Stimulated activated CD4-positive, alpha-beta T cell treated with anti-CD3 and anti-CD28 coated beads, Interleukin-15, amount 100 ng/mL, for 48 hours (primary cell): ENCODE results near the gene LCN1.

Source experiments
- DNase-seq, 2 donors: peaks; one replicate each; pipeline ENCODE4 v3.0.0-alpha.2; 2020; ENCODE audit warnings: low read depth in 2 of 2

LCN1 gene

DNA sequence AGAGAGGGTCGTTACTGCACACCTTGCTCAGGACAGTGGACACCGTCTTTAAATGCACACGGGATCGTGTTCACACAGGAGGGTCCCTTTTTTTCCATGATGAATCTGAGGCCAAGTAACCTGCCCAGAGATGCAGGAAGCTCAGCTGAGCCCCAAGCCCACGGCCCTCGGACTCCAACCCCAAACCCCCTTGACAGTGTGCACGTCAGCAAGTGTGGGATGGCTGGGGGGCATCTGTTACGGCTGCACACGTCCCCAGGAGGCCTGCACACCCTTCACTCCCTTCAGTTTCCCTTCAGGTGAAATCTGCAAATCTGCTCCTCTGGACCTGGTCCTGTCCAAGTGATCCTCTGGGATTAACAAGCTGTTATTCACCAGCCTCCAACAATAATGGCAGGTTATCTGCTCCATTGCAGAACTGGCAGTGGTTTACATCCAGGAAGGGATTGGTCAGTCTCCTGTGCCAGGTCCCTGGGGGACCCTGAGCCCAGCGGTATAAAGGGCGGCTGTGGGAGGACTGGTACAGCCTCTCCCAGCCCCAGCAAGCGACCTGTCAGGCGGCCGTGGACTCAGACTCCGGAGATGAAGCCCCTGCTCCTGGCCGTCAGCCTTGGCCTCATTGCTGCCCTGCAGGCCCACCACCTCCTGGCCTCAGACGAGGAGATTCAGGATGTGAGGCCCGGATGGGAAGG lies at the start of gene LCN1:
TSS of gene LCN1 (plus strand) at position 525 of the 692 bp plus-strand sequence. CDS start at position 583, 58 bp downstream.
- no peak for DNase-seq

DNA sequence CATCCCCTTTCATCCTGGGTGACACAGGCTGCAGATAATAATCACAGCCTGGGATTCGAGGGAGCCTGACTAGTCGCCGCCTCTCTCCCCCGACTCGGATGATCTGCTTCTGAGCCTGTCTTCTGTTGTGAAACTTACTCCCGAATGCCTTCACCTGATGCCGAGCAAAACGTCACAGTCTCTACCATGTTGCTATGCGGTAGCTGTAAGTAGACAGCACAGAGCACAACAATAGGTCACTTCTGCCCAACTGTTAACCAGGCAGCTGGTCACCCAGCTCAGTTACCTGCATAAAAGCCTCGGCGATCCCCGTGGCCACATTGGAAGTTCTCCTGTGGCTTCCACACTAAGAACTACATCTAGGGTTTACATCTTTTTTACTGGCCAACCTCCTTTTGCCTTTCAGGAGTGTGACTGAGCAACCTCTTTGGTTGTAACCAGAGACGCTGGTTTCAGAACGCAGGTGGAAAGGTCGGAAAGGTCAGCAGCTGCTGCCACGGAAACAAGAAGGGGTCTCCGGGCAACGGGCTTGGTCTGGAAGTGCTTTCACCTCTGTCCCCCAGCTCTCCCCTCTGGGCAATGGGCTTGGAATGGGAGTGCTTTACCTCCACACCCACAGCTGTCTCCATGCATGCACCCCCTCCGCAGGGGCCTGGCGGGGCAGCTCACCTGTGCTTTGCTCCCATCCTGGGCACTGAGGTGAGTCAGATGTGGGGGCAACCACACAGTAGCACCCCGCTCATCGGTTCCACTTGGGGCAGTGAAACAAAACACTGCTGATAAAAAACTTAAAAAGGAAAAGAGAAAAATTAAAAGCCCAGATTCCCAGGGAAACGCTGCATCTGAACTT lies 49.2 kb upstream of the LCN1 start:
- no peak for DNase-seq

DNA sequence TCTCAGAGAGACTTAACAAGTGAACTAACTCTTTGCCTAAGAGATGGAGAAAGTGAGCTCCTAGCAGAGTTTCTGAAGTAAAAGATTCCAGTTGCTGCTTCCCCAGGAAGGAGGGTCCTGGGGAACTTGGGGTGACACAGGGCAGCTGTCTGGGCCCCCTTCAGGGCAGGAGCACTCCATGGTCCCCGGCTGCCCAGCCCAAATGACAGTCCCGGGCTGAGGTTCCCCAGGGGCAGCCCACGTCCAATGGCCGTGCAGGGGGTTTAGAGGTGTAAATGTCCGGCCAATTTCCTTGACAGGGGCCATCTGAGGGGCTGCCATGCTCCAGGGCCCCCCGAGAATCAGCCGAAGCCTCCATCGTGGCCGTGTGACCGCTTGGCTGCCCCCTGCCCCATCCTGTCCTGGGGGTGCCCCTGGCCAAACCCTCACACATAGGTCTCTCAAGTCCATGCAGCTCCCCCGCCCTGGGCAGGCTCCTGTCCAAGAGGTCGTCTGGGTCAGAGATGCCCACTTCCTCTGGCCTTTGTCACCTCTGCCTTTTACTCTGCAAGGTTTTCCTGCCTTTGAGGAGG lies 47.2 kb upstream of the LCN1 start:
- no peak for DNase-seq

DNA sequence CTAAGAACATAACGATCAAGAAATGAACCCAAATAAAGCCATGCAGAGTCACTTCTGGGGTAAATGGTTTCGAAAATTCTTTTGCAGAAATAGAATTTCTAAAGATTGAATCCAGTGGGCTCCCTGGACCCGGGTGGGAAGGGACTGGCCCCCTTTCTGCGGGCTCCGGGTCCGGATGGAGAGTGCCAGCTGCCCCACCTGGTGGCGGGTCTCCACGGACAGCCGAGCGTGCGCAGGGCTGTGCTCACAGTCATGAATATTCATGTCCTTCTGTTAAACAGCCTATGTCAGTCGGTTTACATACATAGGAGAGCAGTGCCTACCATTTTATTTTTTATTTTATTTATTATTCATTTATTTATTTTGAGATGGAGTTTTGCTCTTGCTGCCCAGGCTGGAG lies 46.3 kb upstream of the LCN1 start:
- no peak for DNase-seq

DNA sequence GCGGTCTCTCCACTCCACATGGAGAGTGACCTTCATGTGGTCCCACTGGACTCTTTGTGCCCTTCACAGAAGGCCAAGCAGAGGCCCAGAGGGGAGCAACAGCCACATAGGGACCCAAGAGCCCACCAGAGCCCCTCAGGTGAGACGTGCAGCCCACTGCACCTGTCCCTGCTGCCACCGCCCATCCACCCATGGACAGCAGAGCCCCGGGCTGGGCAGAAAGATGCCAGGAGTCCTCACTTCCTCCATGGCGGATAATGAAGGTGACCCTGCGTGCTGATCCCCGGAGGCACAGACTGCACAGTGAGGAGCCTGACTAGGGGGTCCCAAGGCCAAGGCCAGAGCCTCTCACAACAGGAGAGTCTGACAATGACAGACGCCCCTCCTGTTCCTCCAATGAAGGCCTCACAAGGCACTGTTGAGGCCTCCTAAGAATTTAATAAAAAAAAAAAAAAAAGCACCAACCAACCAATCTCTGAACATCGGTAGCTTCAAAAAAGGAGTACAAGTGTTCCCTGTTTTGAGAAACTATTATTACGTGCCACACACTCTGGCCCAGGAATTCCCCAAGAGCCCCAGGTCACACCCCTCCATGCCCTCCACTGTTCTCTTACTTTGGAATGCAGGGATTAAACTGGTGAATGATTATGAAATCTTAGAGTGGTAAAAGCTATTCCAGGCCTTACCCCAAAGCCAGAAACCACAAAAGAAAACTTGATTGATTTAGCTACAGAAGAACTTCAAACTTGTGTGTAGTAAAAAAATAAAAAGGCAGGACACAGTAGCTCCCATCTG lies 44.5 kb upstream of the LCN1 start:
- DNase-seq, result no peak

DNA sequence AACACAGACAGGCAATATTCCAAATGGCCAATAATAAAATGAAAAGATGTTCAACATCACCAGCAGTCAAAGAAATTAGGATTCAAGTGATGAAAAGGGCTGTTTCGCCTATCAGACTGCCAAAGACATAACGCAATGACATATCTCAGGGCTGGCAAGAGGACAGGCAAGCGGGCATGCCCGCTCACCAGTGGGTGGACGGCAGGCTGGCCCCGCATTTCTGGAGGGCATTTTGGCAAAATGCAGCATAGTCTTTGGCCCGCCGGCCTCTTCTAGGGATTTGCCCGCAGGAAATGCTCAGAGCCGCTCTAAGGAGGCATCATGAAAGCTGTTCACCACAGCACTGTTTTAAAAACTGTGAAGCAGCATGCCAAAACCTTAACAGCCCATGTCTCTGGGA lies 43.0 kb upstream of the LCN1 start:
- DNase-seq, result no peak

DNA sequence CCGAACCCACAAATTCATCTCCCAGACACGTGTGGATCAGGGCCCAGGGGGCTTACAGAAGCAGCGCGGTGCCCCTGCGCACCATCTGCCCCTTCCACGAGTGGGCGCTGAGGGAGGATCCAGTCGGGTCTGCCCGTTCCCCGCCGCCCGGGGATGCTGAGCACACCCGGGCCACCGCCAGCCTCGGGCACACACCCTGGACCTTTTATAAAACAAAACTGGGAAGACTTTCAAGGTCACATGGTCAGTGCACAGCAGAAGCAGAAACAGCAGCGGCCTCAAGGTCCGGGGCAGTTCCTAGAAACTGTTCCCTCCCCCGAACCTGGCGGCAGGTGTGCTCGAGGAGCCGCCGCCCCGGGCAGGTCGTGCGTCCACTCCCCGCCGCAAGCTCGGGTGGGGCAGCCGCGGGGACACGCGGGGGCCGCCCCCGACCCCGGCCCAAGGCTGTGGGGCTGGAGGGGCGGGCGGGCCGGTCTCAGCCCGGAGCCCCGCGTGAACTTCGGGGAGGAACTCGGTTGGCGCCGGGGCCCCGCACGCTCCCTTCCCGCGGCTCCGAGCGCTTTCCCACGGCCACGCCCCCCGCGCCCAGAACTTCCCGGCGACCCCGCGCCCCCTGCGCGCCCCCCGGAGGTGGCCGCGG lies 42.3 kb upstream of the LCN1 start:
- no peak for DNase-seq

DNA sequence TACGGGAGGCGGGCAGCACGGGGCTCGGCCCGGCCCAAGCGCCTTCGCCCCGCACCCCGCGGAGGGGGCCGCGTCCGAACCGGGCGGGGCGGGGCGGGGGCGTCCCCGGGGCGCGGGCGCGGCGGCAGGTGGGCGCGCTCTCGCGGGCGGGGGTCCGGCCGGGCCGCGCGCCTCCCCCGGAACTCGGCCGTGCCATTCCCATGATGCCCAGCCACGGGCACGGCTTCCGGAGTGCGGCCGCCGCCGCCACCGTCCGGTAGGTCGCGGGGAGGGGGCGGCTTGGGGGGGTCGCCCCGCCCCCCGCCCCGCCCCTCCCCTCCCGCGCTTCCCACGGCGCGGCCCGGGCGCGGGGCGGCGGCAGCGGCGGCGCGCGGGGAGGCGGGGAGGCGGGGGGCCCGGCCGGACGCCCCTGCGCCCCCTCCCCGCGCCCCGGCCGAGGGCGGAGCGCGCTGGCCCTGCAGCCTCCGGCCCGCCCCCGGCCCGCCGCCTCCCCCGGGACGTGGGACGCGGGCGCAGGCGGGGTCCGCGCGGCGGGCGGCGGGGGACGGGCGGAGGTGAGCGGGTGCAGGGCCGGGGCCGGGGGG lies 41.7 kb upstream of the LCN1 start, which contains the start of gene PPP1R26:
TSS of gene PPP1R26 (plus strand) at position 314 of the 584 bp plus-strand sequence. CDS start 4,729 bp downstream, outside the sequence.
- no peak for DNase-seq

DNA sequence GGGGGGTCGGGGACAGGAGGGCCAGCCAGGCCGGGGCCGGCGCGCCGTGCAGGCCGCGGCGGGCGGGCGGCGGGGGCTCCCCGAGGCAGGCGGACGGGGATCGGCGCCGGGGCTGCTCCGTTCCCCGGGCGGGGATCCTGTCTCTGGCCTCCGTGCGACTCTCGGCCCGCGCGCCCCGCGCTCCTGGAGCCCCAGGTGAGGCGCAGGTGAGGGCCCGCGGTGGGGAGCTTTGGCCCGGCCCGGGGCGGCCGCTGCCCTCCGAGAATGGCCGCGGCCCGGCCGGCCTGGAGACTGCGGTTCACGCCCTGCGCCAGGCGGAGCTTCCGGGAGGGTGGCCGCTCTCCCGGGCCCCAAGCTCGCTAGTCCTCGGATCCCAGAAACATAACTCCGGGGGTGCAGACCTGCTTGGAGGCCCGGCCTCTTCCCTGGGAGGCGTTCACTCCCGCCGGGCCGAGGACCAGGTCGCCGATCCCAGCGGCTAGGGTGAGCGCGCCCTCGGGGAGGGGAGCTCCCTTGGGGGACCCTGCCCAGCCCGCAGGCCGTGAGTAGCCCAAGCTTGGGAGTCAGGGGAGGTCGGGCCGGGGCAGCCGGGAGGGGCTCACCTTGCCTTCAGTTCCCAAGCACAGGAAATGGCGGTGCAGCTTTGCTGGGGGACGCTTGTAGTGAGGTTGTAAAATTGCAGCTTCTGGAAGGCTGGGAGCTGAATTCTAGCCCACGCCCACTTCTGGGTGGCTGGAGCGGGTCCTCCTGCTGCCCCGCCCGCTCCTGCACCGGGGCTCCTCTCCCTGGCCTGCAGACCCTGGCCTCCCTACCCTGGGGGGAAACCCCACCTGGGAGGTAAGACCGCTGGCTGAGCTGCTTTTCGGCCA lies 40.9 kb upstream of the LCN1 start:
- DNase-seq, result no peak

DNA sequence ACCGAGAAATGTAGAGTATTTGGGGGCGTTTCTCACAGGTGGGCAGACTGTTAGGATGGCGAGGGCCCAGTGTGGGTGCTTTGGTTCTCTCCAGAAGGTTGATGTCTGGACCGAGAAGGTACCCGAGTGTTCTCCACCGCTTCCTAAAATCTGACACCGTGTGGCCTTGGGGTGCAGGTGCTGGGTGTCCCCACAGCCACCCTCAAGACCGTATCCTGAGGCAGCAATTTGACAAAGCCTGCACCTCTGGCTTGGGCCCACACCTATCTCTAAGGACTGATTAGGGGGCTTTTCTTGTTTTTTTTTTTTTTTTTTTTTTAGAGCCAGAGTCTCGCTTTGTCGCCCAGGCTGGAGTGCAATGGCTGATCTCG lies 40.3 kb upstream of the LCN1 start:
- DNase-seq, result no peak

DNA sequence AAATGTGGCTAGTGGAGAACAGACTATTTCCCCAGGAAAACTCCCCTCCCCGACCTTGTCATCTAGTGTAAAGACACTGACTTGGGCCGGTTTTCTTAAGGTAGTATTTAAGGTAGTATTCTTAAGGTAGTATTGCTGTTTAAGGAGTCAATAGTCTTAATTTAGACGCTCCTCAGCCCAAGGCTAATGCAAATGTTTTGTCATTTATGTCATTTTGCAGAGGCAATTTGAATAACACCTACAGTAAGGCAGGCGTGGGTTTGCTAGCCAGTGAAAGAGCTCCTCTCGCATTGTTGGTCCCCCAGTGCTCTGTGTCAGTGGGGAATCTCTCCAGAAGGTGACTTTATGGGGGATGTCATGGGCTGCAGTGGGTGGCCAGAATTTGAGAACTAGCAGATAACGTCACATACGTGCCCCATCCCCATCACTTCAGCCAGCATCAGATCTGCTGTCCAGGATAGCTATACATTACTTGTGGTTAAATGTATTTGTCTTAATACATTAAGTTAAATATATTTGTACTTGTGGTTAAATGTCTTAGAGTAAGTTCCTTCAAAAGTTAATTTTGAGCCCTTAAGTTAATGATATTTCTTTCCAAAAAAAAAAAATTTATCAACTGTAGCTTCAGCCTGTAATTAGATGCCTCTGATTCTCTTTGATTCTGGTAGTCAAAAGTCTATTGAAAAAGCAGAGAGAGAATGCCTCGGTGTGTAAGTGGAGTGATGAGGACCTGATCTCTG lies 39.1 kb upstream of the LCN1 start:
- no peak for DNase-seq

DNA sequence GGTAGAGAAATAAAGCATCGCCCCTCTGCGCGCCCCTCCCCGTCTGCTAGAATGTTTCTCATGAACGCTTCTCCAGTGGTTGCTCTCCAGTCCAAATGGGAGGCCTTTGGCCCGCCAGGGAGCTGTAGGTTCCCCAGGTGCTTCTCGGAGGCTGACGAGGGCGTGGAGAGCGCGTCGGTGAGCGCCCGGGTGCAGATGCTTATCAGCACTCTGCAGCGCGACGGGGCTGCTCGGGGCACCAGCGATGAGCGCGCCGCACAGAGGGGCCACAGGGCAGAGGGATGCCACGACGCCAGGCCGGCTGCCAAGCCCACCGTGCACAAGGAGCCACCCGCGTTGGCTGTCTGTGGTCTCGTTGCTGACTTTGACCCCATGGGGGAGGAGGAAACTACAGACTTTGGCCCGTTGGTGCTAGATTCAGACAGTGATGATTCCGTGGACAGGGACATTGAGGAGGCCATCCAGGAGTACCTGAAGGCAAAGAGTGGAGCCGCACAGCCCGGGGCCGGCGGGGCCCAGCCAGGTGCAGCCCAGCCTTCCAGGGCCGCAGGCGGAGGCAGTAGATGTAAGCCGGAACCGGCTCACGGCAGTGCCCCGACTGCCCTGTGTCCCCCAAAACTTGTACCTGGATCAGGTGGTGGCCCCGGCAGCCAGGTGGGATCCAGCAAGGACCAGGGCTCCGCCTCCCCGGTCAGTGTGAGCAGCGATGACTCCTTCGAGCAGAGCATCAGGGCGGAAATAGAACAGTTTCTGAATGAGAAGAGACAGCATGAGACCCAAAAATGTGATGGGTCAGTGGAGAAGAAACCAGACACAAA lies 36.6 kb upstream of the LCN1 start:
- DNase-seq, result no peak

DNA sequence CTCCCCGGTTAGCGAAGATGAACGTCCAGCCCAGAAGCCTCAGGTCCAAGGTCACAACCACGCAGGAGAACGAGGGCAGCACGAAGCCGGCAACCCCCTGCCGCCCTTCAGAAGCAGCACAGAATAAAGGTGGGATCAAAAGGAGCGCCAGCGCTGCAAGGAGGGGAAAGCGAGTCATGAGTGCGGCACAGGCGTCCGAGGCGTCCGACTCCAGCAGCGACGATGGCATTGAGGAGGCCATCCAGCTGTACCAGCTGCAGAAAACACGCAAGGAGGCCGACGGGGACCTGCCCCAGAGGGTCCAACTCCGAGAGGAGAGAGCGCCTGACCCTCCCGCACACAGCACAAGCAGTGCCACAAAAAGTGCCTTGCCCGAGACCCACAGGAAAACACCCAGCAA lies 35.9 kb upstream of the LCN1 start:
- no peak for DNase-seq

DNA sequence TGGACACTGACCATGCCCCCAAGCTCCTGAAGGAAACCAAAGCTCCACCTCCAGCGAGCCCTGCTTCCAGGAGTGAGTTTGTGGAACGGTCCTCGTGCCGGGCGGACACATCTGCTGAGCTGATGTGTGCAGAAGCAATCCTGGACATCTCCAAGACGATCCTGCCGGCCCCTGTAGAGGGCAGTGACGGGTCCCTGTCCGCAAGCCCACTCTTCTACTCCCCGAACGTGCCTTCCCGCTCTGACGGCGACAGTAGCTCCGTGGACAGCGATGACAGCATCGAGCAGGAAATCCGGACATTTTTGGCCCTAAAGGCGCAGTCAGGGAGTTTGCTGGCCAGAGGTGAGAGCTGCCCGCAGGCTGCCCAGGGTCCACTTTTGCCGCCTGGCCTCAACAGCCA lies 35.4 kb upstream of the LCN1 start:
- DNase-seq, result no peak

DNA sequence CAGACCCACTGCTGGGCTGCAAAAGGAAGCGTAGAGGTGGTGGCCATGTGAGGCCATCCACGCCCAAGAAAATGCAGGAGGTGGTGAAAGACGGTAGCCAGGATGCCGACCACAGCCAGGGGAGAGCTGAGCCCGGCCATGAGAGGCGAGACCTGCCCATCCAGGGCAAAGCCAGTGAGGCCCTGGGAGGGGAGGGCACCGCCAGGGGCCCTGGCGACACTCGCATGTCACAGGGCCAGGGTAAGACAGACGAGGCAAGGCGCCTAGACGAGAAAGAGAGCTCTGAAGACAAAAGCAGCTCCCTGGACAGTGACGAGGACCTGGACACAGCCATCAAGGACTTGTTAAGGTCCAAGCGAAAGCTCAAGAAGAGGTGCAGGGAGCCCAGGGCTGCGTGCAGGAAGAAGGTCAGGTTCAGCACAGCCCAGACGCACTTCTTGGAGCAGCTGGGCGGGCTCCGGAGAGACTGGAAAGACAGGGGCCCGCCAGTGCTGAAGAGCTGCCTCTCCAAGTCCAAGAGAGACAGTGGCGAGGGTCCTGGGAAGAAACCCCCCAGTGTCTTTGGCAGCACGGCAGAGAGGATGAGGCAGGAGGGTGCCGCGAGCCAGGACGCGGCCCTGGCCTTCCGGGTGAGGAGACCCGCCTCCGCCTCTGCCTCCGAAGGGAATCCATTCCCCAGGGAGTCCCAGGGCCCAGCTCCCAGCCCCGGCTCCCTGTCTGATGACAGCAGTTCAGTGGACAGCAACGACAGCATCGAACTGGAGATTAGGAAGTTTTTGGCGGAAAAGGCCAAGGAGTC lies 34.8 kb upstream of the LCN1 start:
- DNase-seq, result no peak

DNA sequence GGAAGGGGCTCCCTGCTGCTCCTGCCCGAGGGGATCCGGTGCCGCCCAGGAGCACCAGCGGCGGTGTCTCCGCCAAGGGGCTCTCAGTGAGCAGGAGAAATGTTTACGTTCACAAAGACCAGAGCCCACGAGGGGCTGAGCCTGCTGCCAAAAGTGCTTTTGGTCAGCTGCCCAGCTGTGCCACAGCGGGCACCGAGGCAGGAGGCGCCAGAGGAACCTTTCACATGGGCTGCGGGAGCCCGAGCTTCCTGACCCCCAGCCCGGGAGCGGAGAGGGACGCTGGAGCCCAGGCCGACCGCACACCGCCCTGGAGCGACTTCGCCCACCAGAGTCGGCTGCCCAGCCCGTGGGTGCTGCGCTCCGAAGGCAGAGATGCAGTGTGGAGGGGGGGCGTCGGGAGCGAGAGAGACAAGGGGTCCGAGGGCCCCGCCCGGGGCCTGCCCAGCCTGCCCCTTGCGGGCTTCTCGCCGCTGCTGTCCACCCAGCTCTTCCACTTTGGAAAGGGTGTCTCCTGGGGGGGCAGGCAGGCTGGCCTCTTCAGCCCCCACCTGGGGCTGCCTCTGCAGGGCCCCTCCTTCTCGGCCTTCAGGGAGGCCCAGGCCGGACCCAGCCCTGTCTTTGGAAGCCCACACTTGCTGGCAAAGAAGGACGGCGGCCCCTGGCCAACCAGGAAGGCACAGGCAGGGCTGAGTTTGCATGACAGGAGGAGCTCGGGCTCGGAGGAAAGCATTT lies 33.8 kb upstream of the LCN1 start:
- no peak for DNase-seq

DNA sequence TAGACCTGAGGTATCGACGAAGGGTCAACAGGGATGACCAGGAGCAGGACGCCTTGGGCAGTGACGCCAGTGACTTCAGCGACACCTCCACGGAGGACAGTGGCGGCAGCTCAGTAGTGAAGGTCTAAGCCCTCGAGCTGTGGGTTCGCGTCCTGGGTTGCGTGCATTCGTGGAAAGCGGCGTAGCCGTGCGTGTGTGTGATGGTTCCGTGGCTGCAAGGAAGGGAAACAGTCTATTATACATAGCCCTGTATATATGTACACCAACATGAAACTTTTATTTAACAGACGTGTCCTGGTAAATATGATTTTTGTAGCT lies 33.3 kb upstream of the LCN1 start:
- no peak for DNase-seq
